ENCODE measurements around the gene STKLD1. TPM values are rescaled to one million over a fixed set of nuclear protein-coding genes. Genes with fewer than 3 reads are reported as not detected.
"Not testable (repeated sequence)": the region's sequence is repeated elsewhere in the genome, so short reads cannot be mapped to it uniquely, and the experiment has no call there.

The STKLD1 gene
- total RNA-seq (1 to 10 TPM in 2 of 5 donors, under 1 TPM in 3; 0.49 to 1.1 (median 0.70) TPM), total RNA-seq (0.06 to 1.5 (median 0.61) reads per million in 29 experiments)
- 0.52 TPM for total RNA-seq (2013)

GRCh38 chr9:133375724-133376654 is at the start of gene STKLD1, which contains the start of gene SURF4:
STKLD1 (plus strand) TSS chr9:133376366; CDS start chr9:133376474, 108 bp downstream.
SURF4 (minus strand) TSS chr9:133376060; CDS start chr9:133375969, 91 bp downstream.
- peak within 1 kb of the TSS; percentile 76 to 83 for H3K4me3 ChIP-seq (ENCODE audit: control insufficient read depth in 1 of 2, extremely low read depth in 1 of 2, low read length in 1 of 2)
- Mint-ChIP-seq H3K27ac (peak within 1 kb of the TSS; percentile 93 to 97), H3K9me3 (no peaks in the 10 kb centered on the region), H3K4me3 (peak within 1 kb of the TSS; percentile 91 to 97 (median 92)), H3K27me3 (no peaks in the 10 kb centered on the region), H3K4me1 (peaks cover 37 to 40% (median 38%) of the 10 kb centered on the region in 3 donors), H3K36me3 (peaks cover 4% of the 10 kb centered on the region)
- H3K27me3 ChIP-seq (replicated peaks in 1 of 2; ENCODE audit: control insufficient read depth in 2 of 2, extremely low read depth in 1 of 2, insufficient read depth in 2 of 2, low read length in 1 of 2) = no peaks in the 10 kb centered on the region
- ATAC-seq (replicated peaks in 1 of 4) (peak; percentile 86 to 90 (median 88)), DNase-seq (peak; percentile 81 to 97 (median 89))
- under 1% methylated on average over 120 of the region's 120 CpGs for WGBS (ENCODE audit: insufficient coverage)
- CTCF ChIA-PET = no interaction called here
- H3K36me3 ChIP-seq (ENCODE audit: control insufficient read depth in 2 of 2, extremely low read depth in 1 of 2, insufficient read depth in 1 of 2, low read length in 1 of 2) = peaks cover 0 to 9% of the 10 kb centered on the region in 2 donors
- POLR2A ChIA-PET = no interaction called here
- no peaks in the 10 kb centered on the region for H3K9me3 ChIP-seq
- H3K27ac ChIP-seq (ENCODE audit: low read length) = peak within 1 kb of the TSS; percentile 77
- H3K4me1 ChIP-seq (ENCODE audit: control insufficient read depth in 1 of 2, extremely low read depth in 1 of 2, insufficient read depth in 2 of 2, low read length in 2 of 2) = peaks cover 30 to 52% of the 10 kb centered on the region in 2 experiments

DNA sequence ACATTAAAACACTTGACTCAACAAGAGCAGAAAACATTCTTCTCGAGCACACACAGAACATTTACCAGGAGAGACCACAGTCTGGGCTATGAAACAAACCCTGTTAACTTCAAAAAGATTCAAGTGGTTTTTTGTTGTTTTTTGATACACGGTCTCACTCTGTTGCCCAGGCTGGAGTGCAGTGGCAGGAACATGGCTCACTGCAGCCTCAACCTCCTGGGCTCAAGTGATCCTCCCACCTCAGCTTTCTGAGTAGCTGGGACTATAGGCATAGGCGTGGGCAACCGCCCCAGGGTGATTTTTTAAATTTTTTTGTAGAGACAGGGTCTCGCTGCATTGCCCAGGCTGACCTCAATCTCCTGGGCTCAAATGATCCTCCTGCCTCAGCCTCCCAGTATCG is 49.1 kb upstream of the STKLD1 start:
- POLR2A ChIA-PET; CTCF ChIA-PET; H3K9me3 ChIP-seq; H3K27me3 Mint-ChIP-seq; ATAC-seq (replicated peaks in 1 of 4); H3K27ac ChIP-seq (ENCODE audit: low read length); DNase-seq; H3K4me1 ChIP-seq (ENCODE audit: control insufficient read depth in 1 of 2, extremely low read depth in 1 of 2, insufficient read depth in 2 of 2, low read length in 2 of 2); H3K4me3 ChIP-seq (ENCODE audit: control insufficient read depth in 1 of 2, extremely low read depth in 1 of 2, low read length in 1 of 2); H3K4me3 Mint-ChIP-seq; H3K36me3 Mint-ChIP-seq; H3K9me3 Mint-ChIP-seq; H3K27ac Mint-ChIP-seq: not testable (repeated sequence)
- H3K36me3 ChIP-seq (ENCODE audit: control insufficient read depth in 2 of 2, extremely low read depth in 1 of 2, insufficient read depth in 1 of 2, low read length in 1 of 2) = peaks cover 5 to 21% of the 10 kb centered on the region in 2 donors
- H3K4me1 Mint-ChIP-seq = peaks cover 4 to 13% (median 7%) of the 10 kb centered on the region in 3 donors
- peaks cover 0 to 11% of the 10 kb centered on the region in 2 experiments for H3K27me3 ChIP-seq (replicated peaks in 1 of 2; ENCODE audit: control insufficient read depth in 2 of 2, extremely low read depth in 1 of 2, insufficient read depth in 2 of 2, low read length in 1 of 2)
- 93% methylated on average over 3 of the region's 6 CpGs for WGBS (ENCODE audit: insufficient coverage)

DNA sequence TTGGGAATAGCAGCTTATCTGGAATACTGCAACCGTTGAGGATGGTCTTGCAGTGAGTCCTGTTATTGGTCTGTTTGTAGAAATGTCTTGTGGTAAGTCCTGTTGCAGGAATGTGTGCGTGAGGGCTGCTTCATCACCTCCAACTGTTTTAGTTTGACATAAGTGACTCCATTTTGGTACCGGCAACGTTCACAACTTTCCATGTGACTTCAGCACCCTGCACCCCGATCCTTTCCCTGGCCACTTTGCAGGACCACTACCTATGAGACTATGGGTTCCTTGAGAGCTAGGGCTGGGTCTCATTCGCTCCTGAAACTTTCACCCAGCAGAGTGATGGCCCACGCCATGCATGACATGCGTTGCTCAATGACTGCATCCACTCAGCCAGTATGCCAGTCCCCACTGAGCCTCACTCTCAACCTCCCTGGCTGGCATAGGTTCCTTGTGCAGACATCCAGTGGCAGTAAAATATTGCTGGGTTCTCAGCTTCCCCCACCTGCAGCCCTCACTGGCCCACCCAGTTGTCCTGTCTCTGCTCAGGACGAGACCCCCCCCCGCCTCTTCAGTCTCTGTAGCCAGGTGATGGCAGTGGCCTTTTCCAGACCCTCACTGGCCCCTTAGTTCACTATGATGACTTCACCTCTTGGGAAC is 48.2 kb upstream of the STKLD1 start:
- Mint-ChIP-seq H3K27ac (no peak overlapping the region), H3K4me1 (peaks cover 4 to 13% (median 8%) of the 10 kb centered on the region in 3 donors), H3K36me3 (peaks cover 12% of the 10 kb centered on the region), H3K27me3 (no peaks in the 10 kb centered on the region), H3K4me3 (no peak overlapping the region), H3K9me3 (no peaks in the 10 kb centered on the region)
- Histone ChIP-seq H3K27me3 (replicated peaks in 1 of 2; ENCODE audit: control insufficient read depth in 2 of 2, extremely low read depth in 1 of 2, insufficient read depth in 2 of 2, low read length in 1 of 2) (peaks cover 0 to 5% of the 10 kb centered on the region in 2 experiments), H3K27ac (ENCODE audit: low read length) (no peak overlapping the region), H3K4me3 (ENCODE audit: control insufficient read depth in 1 of 2, extremely low read depth in 1 of 2, low read length in 1 of 2) (no peak overlapping the region), H3K36me3 (ENCODE audit: control insufficient read depth in 2 of 2, extremely low read depth in 1 of 2, insufficient read depth in 1 of 2, low read length in 1 of 2) (peaks cover 6 to 30% of the 10 kb centered on the region in 2 donors), H3K4me1 (ENCODE audit: control insufficient read depth in 1 of 2, extremely low read depth in 1 of 2, insufficient read depth in 2 of 2, low read length in 2 of 2) (no peaks in the 10 kb centered on the region), H3K9me3 (no peaks in the 10 kb centered on the region)
- DNase-seq (peak in 1 of 35 experiments; percentile 14), ATAC-seq (replicated peaks in 1 of 4) (no peak)
- 93% methylated on average over 7 of the region's 10 CpGs for WGBS (ENCODE audit: insufficient coverage)
- ChIA-PET CTCF (no interaction called here), POLR2A (no interaction called here)

DNA sequence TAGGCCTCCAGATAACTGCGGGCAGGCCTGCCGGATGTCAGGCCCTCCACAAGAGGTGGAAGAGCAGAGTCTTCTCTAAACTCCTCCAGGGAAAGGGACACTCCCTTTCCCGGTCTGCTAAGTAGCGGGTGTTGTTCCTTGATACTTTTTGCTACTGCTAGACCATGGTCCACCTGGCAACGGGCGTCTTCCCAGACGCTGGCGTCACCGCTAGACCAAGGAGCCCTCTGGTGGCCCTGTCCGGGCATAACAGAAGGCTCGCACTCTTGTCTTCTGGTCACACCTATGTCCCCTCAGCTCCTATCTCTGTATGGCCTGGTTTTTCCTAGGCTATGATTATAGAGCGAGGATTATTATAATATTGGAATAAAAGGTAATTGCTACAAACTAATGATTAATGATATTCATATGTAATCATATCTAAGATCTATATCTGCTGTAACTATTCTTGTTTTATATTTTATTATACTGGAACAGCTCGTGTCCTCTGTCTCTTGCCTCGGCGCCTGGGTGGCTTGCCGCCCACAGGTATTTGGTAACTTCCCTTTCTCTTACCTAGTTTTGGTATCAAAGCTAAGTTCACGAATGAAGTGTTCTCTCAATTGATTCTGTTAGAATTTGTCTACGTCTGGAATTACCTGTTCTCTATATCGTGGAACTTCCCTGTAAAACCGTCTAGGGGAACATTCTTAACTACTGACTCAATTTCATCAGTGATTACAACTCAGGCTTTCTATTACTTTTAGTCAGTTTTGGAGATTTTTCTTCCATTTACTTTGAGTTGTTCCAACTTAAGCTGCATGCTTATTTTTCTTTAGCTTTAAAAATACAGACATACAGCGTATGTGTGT is 46.6 kb upstream of the STKLD1 start:
- peak in 1 of 35 experiments; percentile 21 for DNase-seq
- H3K4me3 Mint-ChIP-seq; H3K27me3 ChIP-seq (replicated peaks in 1 of 2; ENCODE audit: control insufficient read depth in 2 of 2, extremely low read depth in 1 of 2, insufficient read depth in 2 of 2, low read length in 1 of 2); H3K27me3 Mint-ChIP-seq; H3K9me3 Mint-ChIP-seq; H3K9me3 ChIP-seq; ATAC-seq (replicated peaks in 1 of 4); POLR2A ChIA-PET; H3K27ac ChIP-seq (ENCODE audit: low read length); CTCF ChIA-PET; H3K4me3 ChIP-seq (ENCODE audit: control insufficient read depth in 1 of 2, extremely low read depth in 1 of 2, low read length in 1 of 2); H3K27ac Mint-ChIP-seq: not testable (repeated sequence)
- WGBS (ENCODE audit: insufficient coverage) = 83% methylated on average over 3 of the region's 21 CpGs
- Histone ChIP-seq H3K4me1 (ENCODE audit: control insufficient read depth in 1 of 2, extremely low read depth in 1 of 2, insufficient read depth in 2 of 2, low read length in 2 of 2) (peaks cover 4 to 14% of the 10 kb centered on the region in 2 experiments), H3K36me3 (ENCODE audit: control insufficient read depth in 2 of 2, extremely low read depth in 1 of 2, insufficient read depth in 1 of 2, low read length in 1 of 2) (peaks cover 21 to 46% of the 10 kb centered on the region in 2 donors)
- peaks cover 20% of the 10 kb centered on the region for H3K36me3 Mint-ChIP-seq
- peaks cover 14 to 21% (median 20%) of the 10 kb centered on the region in 3 donors for H3K4me1 Mint-ChIP-seq

- H3K4me3 ChIP-seq (ENCODE audit: control insufficient read depth in 1 of 2, extremely low read depth in 1 of 2, low read length in 1 of 2) = no peak overlapping the region
- H3K36me3 ChIP-seq (ENCODE audit: control insufficient read depth in 2 of 2, extremely low read depth in 1 of 2, insufficient read depth in 1 of 2, low read length in 1 of 2) = peaks cover 24 to 46% of the 10 kb centered on the region in 2 donors
- H3K4me1 ChIP-seq (ENCODE audit: control insufficient read depth in 1 of 2, extremely low read depth in 1 of 2, insufficient read depth in 2 of 2, low read length in 2 of 2) = peaks cover 12 to 28% of the 10 kb centered on the region in 2 experiments
- no peak overlapping the region for H3K27ac ChIP-seq (ENCODE audit: low read length)
- DNase-seq (peak in 1 of 35 experiments; percentile 17), ATAC-seq (replicated peaks in 1 of 4) (no peak)
- H3K27ac Mint-ChIP-seq = no peak overlapping the region
- H3K9me3 Mint-ChIP-seq = no peaks in the 10 kb centered on the region
- no peaks in the 10 kb centered on the region for H3K9me3 ChIP-seq
- no peak overlapping the region for H3K4me3 Mint-ChIP-seq
- no peaks in the 10 kb centered on the region for H3K27me3 Mint-ChIP-seq
- ChIA-PET CTCF (interaction anchor here in 1 of 2 donors (1.4 kb wide), 1 partner anchor 40 kb away, joined by 4 read pairs; no protein-coding TSS in a partner anchor), POLR2A (no interaction called here)
- peaks cover 28 to 35% (median 32%) of the 10 kb centered on the region in 3 donors for H3K4me1 Mint-ChIP-seq
- no peaks in the 10 kb centered on the region for H3K27me3 ChIP-seq (replicated peaks in 1 of 2; ENCODE audit: control insufficient read depth in 2 of 2, extremely low read depth in 1 of 2, insufficient read depth in 2 of 2, low read length in 1 of 2)
- peaks cover 22% of the 10 kb centered on the region for H3K36me3 Mint-ChIP-seq
- WGBS (ENCODE audit: insufficient coverage) = 93% methylated on average over 15 of the region's 19 CpGs
Measured at GRCh38 chr9:133331221-133331620, 44.9 kb upstream of the STKLD1 start.

Measured in T-cell (primary cell).